ENCODE data around the gene SEC24D.
"Not testable (repeated sequence)": the region's sequence is repeated elsewhere in the genome, so short reads cannot be mapped to it uniquely, and the experiment has no call there.

The SEC24D gene

DNA sequence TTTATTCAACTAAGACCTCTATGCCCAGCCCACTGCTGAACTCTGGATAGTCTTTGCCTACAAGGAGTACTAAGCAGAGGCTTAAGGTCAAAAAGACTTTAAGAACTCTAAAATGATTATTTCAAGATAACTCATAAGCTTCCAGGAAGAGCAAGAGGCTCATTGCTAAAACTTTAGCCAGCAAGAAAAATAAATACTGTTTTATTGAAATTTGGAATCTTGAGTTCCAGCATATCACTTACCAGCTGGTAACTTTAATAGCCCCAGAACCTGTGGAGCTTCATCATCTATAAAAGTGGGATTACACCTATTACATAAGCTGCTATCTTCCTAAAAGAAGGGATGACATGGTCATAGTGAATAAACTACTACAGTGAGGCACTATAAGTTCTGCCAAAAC, 47.0 kb downstream of the SEC24D start:
- H3K4me3 ChIP-seq (ENCODE audit: low read depth, low read length) = no peak overlapping the region
- peaks cover 39% of the 10 kb centered on the region for H3K4me1 ChIP-seq (ENCODE audit: control insufficient read depth, insufficient read depth, low read length, unreplicated experiment)
- peaks cover 42% of the 10 kb centered on the region for H3K36me3 ChIP-seq (ENCODE audit: insufficient read depth, low read length)
- H3K27ac ChIP-seq (ENCODE audit: low read depth, low read length) = peak overlapping the region; percentile 38
- H3K79me2 ChIP-seq (ENCODE audit: control insufficient read depth, insufficient read depth, low read length, unreplicated experiment) = peaks cover 41% of the 10 kb centered on the region
- H2AFZ ChIP-seq (ENCODE audit: low read length, unreplicated experiment) = no peak overlapping the region
- H3K27me3 ChIP-seq (ENCODE audit: insufficient read depth, low read length) = no peaks in the 10 kb centered on the region

DNA sequence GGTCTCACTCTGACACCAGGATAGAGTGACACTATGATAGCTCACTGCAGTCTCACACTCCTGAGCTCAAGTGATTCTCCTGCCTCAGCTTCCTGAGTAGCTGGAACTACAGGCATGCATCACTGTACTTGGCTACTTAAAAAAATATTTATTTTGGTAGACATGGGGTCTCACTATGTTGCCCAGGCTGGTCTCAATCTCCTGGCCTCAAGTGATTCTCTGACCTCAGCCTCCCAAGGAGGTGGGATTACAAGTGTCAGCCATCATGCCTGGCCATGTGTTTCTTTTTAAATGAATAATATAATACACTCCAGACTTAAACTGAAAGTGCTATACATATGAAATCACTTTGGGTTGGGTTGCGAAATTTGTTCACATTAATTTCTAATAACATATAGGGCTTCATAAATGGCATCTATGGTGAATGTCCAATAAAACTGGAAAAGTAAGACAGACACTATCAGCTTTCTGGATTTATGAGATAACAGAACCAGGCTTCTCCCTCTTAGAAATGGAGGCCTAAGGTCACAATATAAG, 48.0 kb downstream of the SEC24D start:
- H3K27ac ChIP-seq (ENCODE audit: low read depth, low read length) = peak overlapping the region; percentile 38; the same call in 1 of the 2 replicates
- no peak overlapping the region for H2AFZ ChIP-seq (ENCODE audit: low read length, unreplicated experiment)
- peaks cover 37% of the 10 kb centered on the region for H3K79me2 ChIP-seq (ENCODE audit: control insufficient read depth, insufficient read depth, low read length, unreplicated experiment)
- no peaks in the 10 kb centered on the region for H3K27me3 ChIP-seq (ENCODE audit: insufficient read depth, low read length)
- no peak overlapping the region for H3K4me3 ChIP-seq (ENCODE audit: low read depth, low read length)
- H3K4me1 ChIP-seq (ENCODE audit: control insufficient read depth, insufficient read depth, low read length, unreplicated experiment) = peaks cover 44% of the 10 kb centered on the region
- peaks cover 49% of the 10 kb centered on the region for H3K36me3 ChIP-seq (ENCODE audit: insufficient read depth, low read length)

DNA sequence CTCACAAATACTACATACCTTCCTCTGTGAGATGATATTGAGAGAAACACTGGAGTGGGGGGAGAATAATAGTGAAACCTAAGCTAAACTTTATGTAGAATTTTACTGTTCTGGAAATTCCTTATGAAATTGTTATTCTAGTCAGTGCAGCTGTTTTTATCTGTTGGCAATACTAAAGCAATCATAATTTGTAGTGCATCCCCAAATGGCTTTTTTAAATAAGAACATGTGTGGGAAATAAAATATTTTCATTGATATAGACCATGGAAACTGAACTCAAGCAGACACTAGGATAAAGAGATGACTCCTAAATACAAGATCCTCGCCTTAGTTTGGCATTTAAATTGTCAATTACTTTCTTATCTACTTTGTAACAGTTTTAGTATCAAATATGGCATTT, 51.1 kb downstream of the SEC24D start:
- H3K4me3 ChIP-seq (ENCODE audit: low read depth, low read length) = no peak overlapping the region
- H3K36me3 ChIP-seq (ENCODE audit: insufficient read depth, low read length) = peaks cover 46% of the 10 kb centered on the region
- H3K27me3 ChIP-seq (ENCODE audit: insufficient read depth, low read length) = no peaks in the 10 kb centered on the region
- peaks cover 44% of the 10 kb centered on the region for H3K4me1 ChIP-seq (ENCODE audit: control insufficient read depth, insufficient read depth, low read length, unreplicated experiment)
- no peak overlapping the region for H2AFZ ChIP-seq (ENCODE audit: low read length, unreplicated experiment)
- peaks cover 26% of the 10 kb centered on the region for H3K79me2 ChIP-seq (ENCODE audit: control insufficient read depth, insufficient read depth, low read length, unreplicated experiment)
- 0 out of 2 replicates have a peak overlapping the region, but pooled peaks have one; percentile 6 for H3K27ac ChIP-seq (ENCODE audit: low read depth, low read length)

DNA sequence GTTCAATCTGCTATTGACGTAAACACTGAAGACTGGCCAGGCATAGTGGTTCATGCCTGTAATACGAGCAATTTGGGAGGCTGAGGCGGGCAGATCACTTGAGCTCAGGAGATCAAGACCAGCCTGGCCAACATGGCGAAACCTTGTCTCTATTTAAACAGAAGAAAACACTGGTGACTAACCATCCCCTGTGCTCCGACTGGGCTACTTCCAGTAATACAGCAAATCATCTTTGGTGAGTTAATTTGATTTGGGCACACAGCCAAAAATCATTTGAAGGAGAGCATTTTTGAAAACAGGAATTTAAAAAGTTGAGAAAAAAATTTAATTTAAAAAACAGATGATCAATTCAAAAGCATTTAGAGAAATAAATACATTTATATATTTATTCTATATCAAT, 52.0 kb downstream of the SEC24D start:
- Histone ChIP-seq H3K36me3 (ENCODE audit: insufficient read depth, low read length) (peaks cover 40% of the 10 kb centered on the region), H2AFZ (ENCODE audit: low read length, unreplicated experiment) (no peak overlapping the region), H3K79me2 (ENCODE audit: control insufficient read depth, insufficient read depth, low read length, unreplicated experiment) (peaks cover 20% of the 10 kb centered on the region), H3K27me3 (ENCODE audit: insufficient read depth, low read length) (no peaks in the 10 kb centered on the region), H3K27ac (ENCODE audit: low read depth, low read length) (peak overlapping the region; percentile 53), H3K4me1 (ENCODE audit: control insufficient read depth, insufficient read depth, low read length, unreplicated experiment) (peaks cover 43% of the 10 kb centered on the region), H3K4me3 (ENCODE audit: low read depth, low read length) (no peak overlapping the region)

DNA sequence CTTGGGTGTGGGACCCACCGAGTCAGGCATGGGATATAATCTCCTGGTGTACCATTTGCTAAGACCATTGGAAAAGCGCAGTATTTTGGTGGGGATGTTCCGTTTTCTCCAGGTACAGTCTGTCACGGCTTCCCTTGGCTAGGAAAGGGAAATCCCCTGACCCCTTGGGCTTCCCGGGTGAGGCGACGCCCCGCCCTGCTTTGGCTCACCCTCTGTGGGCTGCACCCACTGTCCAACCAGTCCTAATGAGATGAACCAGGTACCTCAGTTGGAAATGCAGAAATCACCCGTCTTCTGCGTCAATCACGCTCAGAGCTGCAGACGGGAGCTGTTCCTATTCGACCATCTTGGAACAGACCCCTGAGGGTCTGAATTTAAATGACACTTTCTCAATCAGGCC, 53.0 kb downstream of the SEC24D start:
- H3K27me3 ChIP-seq (ENCODE audit: insufficient read depth, low read length); H2AFZ ChIP-seq (ENCODE audit: low read length, unreplicated experiment); H3K27ac ChIP-seq (ENCODE audit: low read depth, low read length); H3K4me3 ChIP-seq (ENCODE audit: low read depth, low read length): not testable (repeated sequence)
- Histone ChIP-seq H3K4me1 (ENCODE audit: control insufficient read depth, insufficient read depth, low read length, unreplicated experiment) (peaks cover 33% of the 10 kb centered on the region), H3K36me3 (ENCODE audit: insufficient read depth, low read length) (peaks cover 30% of the 10 kb centered on the region), H3K79me2 (ENCODE audit: control insufficient read depth, insufficient read depth, low read length, unreplicated experiment) (peaks cover 10% of the 10 kb centered on the region)

DNA sequence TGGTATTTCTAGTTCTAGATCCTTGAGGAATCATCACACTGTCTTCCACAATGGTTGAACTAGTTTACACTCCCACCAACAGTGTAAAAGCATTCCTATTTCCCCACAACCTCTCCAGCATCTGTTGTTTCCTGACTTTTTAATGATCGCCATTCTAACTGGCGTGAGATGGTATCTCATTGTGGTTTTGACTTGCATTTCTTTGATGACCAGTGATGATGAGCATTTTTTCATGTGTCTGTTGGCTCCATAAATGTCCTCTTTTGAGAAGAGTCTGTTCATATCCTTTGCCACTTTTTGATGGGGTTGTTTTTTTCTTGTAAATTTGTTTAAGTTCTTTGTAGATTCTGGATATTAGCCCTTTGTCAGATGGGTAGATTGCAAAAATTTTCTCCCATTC, 58.3 kb downstream of the SEC24D start:
- not testable (repeated sequence) for H3K36me3 ChIP-seq (ENCODE audit: insufficient read depth, low read length); H3K4me3 ChIP-seq (ENCODE audit: low read depth, low read length); H2AFZ ChIP-seq (ENCODE audit: low read length, unreplicated experiment); H3K27me3 ChIP-seq (ENCODE audit: insufficient read depth, low read length); H3K27ac ChIP-seq (ENCODE audit: low read depth, low read length)
- peaks cover 34% of the 10 kb centered on the region for H3K79me2 ChIP-seq (ENCODE audit: control insufficient read depth, insufficient read depth, low read length, unreplicated experiment)
- peaks cover 41% of the 10 kb centered on the region for H3K4me1 ChIP-seq (ENCODE audit: control insufficient read depth, insufficient read depth, low read length, unreplicated experiment)

DNA sequence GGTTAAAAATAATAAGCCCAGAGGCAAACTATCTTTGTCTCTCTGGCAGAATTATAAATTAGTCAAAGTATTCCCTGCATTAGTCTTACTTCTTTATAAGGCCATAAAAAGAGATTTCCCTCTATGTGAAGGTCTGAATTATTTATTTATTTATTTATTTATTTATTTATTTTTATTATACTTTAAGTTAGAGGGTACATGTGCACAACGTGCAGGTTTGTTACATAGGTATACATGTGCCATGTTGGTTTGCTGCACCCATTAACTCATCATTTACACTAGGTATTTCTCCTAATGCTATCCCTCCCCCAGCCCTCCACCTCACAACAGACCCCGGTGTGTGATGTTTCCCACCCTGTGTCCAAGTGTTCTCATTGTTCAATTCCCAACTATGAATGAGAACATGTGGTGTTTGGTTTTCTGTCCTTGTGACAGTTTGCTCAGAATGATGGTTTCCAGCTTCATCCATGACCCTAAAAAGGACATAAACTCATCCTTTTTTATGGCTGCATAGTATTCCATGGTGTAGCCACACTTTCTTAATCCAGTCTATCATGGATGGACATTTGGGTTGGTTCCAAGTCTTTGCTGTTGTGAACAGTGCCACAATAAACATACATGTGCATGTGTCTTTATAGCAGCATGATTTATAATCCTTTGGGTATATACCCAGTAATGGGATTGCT, 58.8 kb downstream of the SEC24D start:
- H2AFZ ChIP-seq (ENCODE audit: low read length, unreplicated experiment); H3K36me3 ChIP-seq (ENCODE audit: insufficient read depth, low read length); H3K27me3 ChIP-seq (ENCODE audit: insufficient read depth, low read length); H3K4me3 ChIP-seq (ENCODE audit: low read depth, low read length): not testable (repeated sequence)
- H3K4me1 ChIP-seq (ENCODE audit: control insufficient read depth, insufficient read depth, low read length, unreplicated experiment) = peaks cover 46% of the 10 kb centered on the region
- H3K79me2 ChIP-seq (ENCODE audit: control insufficient read depth, insufficient read depth, low read length, unreplicated experiment) = peaks cover 40% of the 10 kb centered on the region
- 0 out of 2 replicates have a peak overlapping the region, but pooled peaks have one; percentile 55 for H3K27ac ChIP-seq (ENCODE audit: low read depth, low read length)

DNA sequence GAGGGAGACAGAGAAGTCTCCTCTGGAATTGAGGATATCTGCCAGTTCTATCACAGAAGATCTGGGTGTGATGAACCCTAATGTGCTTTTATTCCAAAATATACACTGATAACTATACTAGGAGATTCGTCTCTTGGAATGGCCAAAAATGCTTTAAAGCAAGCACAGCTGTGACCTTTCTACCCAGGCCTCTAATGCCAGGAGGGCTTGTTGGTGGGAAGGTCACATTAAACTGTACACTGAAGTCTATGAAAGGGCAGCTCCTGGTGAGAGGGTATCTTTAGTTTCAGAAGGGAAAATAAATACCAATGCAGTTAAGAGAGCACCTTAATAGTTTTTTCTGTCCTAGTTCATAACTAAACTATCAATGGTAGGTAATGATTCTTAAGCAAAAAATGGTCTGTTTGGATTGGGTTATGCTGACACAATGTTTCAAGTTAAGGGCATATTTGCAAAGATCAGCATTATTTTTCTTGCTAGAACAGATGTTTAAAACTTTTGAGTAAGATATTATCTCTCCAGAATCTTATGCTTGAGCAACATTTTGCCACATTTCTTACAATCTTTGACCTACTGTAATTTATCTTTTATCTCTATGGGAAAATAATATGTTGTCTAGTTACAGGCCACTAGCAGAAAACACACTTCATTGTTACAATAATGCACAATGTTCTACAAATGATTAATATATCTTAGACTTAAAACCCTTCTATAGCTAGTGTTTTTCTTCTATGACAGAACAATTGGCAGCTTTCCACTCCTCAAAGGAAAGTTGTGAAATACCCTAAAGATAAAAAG, 59.6 kb downstream of the SEC24D start:
- Histone ChIP-seq H3K36me3 (ENCODE audit: insufficient read depth, low read length) (peaks cover 6% of the 10 kb centered on the region; the same call in 1 of the 2 replicates), H2AFZ (ENCODE audit: low read length, unreplicated experiment) (no peak overlapping the region), H3K79me2 (ENCODE audit: control insufficient read depth, insufficient read depth, low read length, unreplicated experiment) (peaks cover 47% of the 10 kb centered on the region), H3K4me1 (ENCODE audit: control insufficient read depth, insufficient read depth, low read length, unreplicated experiment) (peaks cover 47% of the 10 kb centered on the region), H3K27me3 (ENCODE audit: insufficient read depth, low read length) (no peaks in the 10 kb centered on the region), H3K4me3 (ENCODE audit: low read depth, low read length) (no peak overlapping the region; the same call in 1 of the 2 replicates), H3K27ac (ENCODE audit: low read depth, low read length) (peak overlapping the region; percentile 55)

DNA sequence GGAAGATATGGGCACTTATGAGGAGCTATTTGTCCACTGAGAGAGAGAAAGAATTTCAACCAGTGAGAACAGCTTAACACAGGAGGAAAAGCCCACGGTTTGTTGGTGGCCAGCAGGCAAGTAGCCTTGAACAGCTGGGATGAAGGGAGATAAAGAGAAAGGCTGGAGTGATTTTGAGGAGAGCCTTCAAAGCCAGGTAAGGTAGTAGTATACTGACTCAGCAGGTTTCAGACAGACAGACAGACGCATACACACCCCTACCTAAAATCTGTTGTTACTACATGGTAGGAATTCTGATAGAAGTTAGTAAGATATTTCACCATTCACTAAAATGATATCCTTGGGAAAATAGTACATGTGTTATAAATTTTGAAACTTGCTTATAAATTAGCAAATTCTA, 60.5 kb downstream of the SEC24D start:
- Histone ChIP-seq H3K36me3 (ENCODE audit: insufficient read depth, low read length) (peaks cover 8% of the 10 kb centered on the region; the same call in 1 of the 2 replicates), H3K4me1 (ENCODE audit: control insufficient read depth, insufficient read depth, low read length, unreplicated experiment) (peaks cover 48% of the 10 kb centered on the region), H3K4me3 (ENCODE audit: low read depth, low read length) (no peak overlapping the region), H3K27me3 (ENCODE audit: insufficient read depth, low read length) (no peaks in the 10 kb centered on the region), H3K79me2 (ENCODE audit: control insufficient read depth, insufficient read depth, low read length, unreplicated experiment) (peaks cover 55% of the 10 kb centered on the region), H3K27ac (ENCODE audit: low read depth, low read length) (peak overlapping the region; percentile 55), H2AFZ (ENCODE audit: low read length, unreplicated experiment) (no peak overlapping the region)

DNA sequence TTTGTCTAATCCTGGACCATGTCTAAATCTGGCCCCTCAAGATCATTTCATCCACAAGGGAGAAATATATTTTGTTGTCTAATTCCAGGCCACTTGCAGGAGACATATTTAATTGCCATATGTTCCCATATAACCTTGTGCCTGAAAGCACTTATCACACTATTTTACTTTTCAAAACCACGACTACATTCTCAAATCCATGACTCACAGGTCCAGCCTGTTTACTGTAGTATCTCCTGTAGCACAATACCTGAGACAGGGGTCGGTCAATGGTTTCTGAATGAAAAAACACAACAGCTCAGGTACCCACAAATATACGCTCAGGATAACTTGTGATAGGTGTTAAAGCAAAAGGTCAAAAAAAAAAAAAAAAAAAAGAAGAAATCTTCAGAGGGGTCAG, 60.9 kb downstream of the SEC24D start:
- H3K27me3 ChIP-seq (ENCODE audit: insufficient read depth, low read length) = no peaks in the 10 kb centered on the region
- peaks cover 8% of the 10 kb centered on the region; the same call in 1 of the 2 replicates for H3K36me3 ChIP-seq (ENCODE audit: insufficient read depth, low read length)
- H3K79me2 ChIP-seq (ENCODE audit: control insufficient read depth, insufficient read depth, low read length, unreplicated experiment) = peaks cover 59% of the 10 kb centered on the region
- H2AFZ ChIP-seq (ENCODE audit: low read length, unreplicated experiment) = no peak overlapping the region
- H3K4me3 ChIP-seq (ENCODE audit: low read depth, low read length) = peak overlapping the region; percentile 9; the same call in 1 of the 2 replicates
- H3K27ac ChIP-seq (ENCODE audit: low read depth, low read length) = peak overlapping the region; percentile 55
- H3K4me1 ChIP-seq (ENCODE audit: control insufficient read depth, insufficient read depth, low read length, unreplicated experiment) = peaks cover 52% of the 10 kb centered on the region

All from ACC112 (cell line).